ENCODE results near the gene KCND1.

- TF ChIP-seq CTCF (IDR thresholded peaks at IDR 0.05) (no peak), ZFX (IDR thresholded peaks at IDR 0.05; ENCODE audit: borderline replicate concordance) (no peak)
Measured at GRCh38 chrX:48965959-48966358, 5.7 kb downstream of the KCND1 start.

Data from 22Rv1 (cell line).